ENCODE data around the gene KCNMA1.

The KCNMA1 gene

DNA sequence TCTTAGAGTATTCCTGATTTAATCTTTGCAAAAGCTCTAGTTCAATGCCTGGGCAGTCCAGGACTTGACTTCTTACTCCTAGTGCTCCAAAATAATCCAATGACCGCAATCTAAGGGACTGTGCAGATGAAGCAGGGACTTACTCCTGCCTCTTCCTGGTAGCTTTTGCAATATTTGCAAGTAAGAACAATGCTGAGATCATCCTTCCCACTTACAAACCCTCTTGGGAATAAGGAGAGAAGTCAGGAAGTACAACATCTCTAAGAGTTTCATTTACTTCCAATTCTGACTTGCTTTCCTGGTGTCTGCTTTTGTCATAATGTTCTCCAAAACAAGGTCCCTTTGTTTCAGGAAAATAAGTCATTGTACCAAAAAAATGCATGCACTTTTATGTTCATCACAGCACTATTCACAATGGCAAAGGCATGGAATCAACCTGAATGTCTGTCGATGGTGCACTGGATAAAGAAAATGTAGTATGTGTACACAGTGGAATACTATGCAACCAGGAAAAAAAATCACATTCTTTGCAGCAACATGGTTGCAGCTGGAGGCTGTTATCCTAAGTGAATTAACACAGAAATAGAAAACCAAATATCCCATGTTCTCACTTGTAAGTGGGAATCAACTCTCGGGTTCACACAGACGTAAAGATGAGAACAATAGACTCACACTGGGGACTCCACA, 7.1 kb upstream of the KCNMA1 start:
- Histone ChIP-seq H3K9me3 (ENCODE audit: control insufficient read depth, low read length) (no peaks in the 10 kb centered on the region), H3K36me3 (ENCODE audit: control insufficient read depth, insufficient read depth, low read length) (no peaks in the 10 kb centered on the region), H3K4me1 (ENCODE audit: control insufficient read depth, insufficient read depth, low read length, poor library complexity, severe bottlenecking) (peaks cover 3% of the 10 kb centered on the region), H3K4me3 (ENCODE audit: insufficient read depth, low read depth, low read length, poor library complexity, severe bottlenecking) (no peak overlapping the region), H3K27ac (ENCODE audit: insufficient read depth, low read length, poor library complexity, severe bottlenecking) (no peak overlapping the region), H3K27me3 (replicated peaks; ENCODE audit: control insufficient read depth, insufficient read depth, low read length, poor library complexity, severe bottlenecking) (no peaks in the 10 kb centered on the region)
- DNase-seq, result no peak

DNA sequence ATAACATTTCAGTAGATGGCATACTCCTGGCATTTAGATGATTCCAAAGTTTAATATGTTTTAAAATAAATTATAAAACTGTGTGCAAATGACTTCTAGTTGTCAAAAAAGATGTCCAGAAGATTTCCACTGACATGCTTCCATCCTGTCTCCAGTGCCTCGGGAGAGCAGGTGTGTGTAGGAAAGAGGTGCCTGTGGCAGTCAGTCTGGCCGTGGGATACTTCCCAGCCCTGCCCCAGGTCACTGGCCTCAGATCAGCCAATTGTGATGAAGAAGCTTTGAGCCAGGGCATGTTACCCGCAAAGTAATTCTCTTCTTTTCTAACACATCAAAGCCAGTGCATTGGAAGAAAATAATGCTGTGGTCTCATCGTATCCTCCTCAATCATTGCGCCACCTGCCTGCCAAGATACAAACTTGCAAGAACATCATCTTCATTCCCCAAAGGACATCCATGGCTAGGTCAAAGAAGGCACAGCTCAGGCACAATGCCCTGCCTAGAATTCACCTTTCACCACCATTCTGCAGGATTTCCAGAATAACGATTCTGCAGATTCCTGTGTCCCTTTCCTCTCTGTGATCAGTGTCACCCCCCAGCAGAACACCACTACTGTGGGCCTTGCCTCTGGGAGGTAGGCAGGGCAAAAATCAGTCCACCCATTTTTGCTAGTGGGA, 6.3 kb upstream of the KCNMA1 start:
- Histone ChIP-seq H3K4me3 (ENCODE audit: insufficient read depth, low read depth, low read length, poor library complexity, severe bottlenecking) (no peak overlapping the region), H3K9me3 (ENCODE audit: control insufficient read depth, low read length) (no peaks in the 10 kb centered on the region), H3K27me3 (replicated peaks; ENCODE audit: control insufficient read depth, insufficient read depth, low read length, poor library complexity, severe bottlenecking) (no peaks in the 10 kb centered on the region), H3K36me3 (ENCODE audit: control insufficient read depth, insufficient read depth, low read length) (no peaks in the 10 kb centered on the region), H3K4me1 (ENCODE audit: control insufficient read depth, insufficient read depth, low read length, poor library complexity, severe bottlenecking) (peaks cover 3% of the 10 kb centered on the region), H3K27ac (ENCODE audit: insufficient read depth, low read length, poor library complexity, severe bottlenecking) (no peak overlapping the region)
- no peak for DNase-seq

DNA sequence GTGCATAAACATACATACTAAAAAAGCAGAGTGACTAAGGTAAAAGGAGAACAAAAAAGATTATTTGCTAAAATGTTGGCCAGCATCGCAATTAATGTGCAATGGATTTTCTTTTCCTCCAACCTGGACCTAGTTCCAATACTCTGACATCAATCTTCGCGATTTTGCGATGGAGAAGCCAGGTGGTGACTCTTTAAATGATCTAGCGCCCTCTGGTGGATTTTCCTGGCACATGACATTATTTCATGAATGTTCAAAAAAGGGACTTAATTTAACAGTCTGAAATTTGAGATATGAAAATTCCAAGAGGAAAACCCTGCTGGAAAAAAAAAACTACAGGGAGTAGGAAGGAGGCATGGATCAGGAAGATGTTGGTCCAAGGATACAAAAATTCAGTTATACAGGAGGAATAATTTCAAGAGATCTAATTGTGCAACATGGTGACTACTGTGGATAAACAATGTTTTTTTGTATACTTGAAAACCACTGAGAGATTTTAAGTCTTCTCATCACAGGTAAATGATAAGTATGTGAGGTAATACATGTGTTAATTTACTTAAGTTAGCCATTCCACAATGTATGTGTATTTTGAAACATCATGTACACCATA, 4.3 kb upstream of the KCNMA1 start:
- Histone ChIP-seq H3K27me3 (replicated peaks; ENCODE audit: control insufficient read depth, insufficient read depth, low read length, poor library complexity, severe bottlenecking) (peaks cover 4% of the 10 kb centered on the region), H3K4me3 (ENCODE audit: insufficient read depth, low read depth, low read length, poor library complexity, severe bottlenecking) (no peak overlapping the region), H3K4me1 (ENCODE audit: control insufficient read depth, insufficient read depth, low read length, poor library complexity, severe bottlenecking) (peaks cover 9% of the 10 kb centered on the region), H3K9me3 (ENCODE audit: control insufficient read depth, low read length) (no peaks in the 10 kb centered on the region), H3K36me3 (ENCODE audit: control insufficient read depth, insufficient read depth, low read length) (no peaks in the 10 kb centered on the region), H3K27ac (ENCODE audit: insufficient read depth, low read length, poor library complexity, severe bottlenecking) (no peak overlapping the region)
- DNase-seq, result peak in 2 of 3 donors; percentile 11 to 23

DNA sequence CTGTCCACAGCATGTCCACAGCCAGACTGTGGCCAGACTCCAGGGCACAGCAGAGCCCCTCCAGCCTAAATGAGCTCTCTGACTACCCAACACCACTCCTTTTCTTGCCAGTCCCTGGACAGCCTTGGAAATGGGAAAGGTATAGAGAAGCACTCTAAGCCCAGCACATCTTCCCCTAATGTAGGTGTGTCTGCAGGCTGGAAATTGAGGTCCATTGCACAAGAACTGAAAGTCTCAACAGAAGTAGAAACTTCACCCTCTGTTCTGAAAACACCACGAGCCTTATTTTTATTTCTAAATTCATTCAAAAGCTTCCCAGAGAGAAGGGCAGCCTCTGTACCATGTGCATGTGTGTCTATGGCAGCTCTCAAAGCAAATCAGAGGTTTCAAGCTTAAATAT, 3.7 kb upstream of the KCNMA1 start:
- Histone ChIP-seq H3K27ac (ENCODE audit: insufficient read depth, low read length, poor library complexity, severe bottlenecking) (no peak overlapping the region), H3K27me3 (replicated peaks; ENCODE audit: control insufficient read depth, insufficient read depth, low read length, poor library complexity, severe bottlenecking) (peaks cover 10% of the 10 kb centered on the region), H3K4me3 (ENCODE audit: insufficient read depth, low read depth, low read length, poor library complexity, severe bottlenecking) (no peak overlapping the region), H3K4me1 (ENCODE audit: control insufficient read depth, insufficient read depth, low read length, poor library complexity, severe bottlenecking) (peaks cover 10% of the 10 kb centered on the region), H3K9me3 (ENCODE audit: control insufficient read depth, low read length) (no peaks in the 10 kb centered on the region), H3K36me3 (ENCODE audit: control insufficient read depth, insufficient read depth, low read length) (no peaks in the 10 kb centered on the region)
- no peak for DNase-seq

DNA sequence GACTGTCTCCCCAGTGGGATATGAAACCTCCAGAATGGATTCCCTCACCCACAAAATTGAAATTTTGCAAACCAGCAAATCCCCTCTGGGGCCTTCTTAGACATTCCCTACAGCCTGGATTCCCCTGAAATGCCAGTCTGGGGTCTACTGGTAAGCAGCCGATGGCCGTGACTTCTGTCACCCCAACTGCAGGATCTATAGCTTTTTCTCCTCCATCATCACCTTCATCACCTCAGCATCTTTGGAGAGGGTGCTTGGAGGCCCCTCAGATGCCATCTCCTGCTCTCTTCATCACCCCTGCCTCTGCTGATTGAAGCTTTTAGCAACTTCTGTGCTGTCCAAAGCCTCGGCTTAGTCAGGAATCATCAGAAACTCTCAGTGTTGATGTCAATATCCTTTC, 2.6 kb upstream of the KCNMA1 start:
- Histone ChIP-seq H3K27me3 (replicated peaks; ENCODE audit: control insufficient read depth, insufficient read depth, low read length, poor library complexity, severe bottlenecking) (peaks cover 12% of the 10 kb centered on the region), H3K36me3 (ENCODE audit: control insufficient read depth, insufficient read depth, low read length) (no peaks in the 10 kb centered on the region), H3K4me3 (ENCODE audit: insufficient read depth, low read depth, low read length, poor library complexity, severe bottlenecking) (no peak overlapping the region), H3K4me1 (ENCODE audit: control insufficient read depth, insufficient read depth, low read length, poor library complexity, severe bottlenecking) (peaks cover 10% of the 10 kb centered on the region), H3K27ac (ENCODE audit: insufficient read depth, low read length, poor library complexity, severe bottlenecking) (no peak overlapping the region), H3K9me3 (ENCODE audit: control insufficient read depth, low read length) (no peaks in the 10 kb centered on the region)
- no peak for DNase-seq

DNA sequence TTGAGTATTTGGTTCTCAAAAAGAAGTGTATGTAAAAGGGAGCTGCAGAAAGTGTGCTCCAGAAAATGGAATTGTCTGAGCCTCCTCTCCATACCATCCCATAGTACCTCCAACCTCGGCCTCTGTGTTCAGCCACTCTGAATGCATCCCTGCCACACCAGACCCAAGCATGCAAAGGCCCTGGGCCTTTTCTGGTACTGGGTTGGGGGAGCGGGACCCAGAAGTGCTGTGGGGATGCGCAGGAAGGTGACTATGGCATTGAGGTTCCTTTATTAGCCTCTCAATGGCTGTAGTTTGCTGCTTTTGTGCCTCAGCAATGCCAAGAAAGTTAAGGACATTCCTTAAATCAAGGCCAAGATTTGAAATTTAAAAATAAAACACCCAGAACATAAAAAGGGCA, 2.1 kb upstream of the KCNMA1 start:
- H3K9me3 ChIP-seq (ENCODE audit: control insufficient read depth, low read length), result no peaks in the 10 kb centered on the region
- H3K36me3 ChIP-seq (ENCODE audit: control insufficient read depth, insufficient read depth, low read length), result no peaks in the 10 kb centered on the region
- no peak overlapping the region for H3K27ac ChIP-seq (ENCODE audit: insufficient read depth, low read length, poor library complexity, severe bottlenecking)
- no peak overlapping the region for H3K4me3 ChIP-seq (ENCODE audit: insufficient read depth, low read depth, low read length, poor library complexity, severe bottlenecking)
- H3K4me1 ChIP-seq (ENCODE audit: control insufficient read depth, insufficient read depth, low read length, poor library complexity, severe bottlenecking), result peaks cover 10% of the 10 kb centered on the region
- no peak for DNase-seq
- peaks cover 12% of the 10 kb centered on the region for H3K27me3 ChIP-seq (replicated peaks; ENCODE audit: control insufficient read depth, insufficient read depth, low read length, poor library complexity, severe bottlenecking)

DNA sequence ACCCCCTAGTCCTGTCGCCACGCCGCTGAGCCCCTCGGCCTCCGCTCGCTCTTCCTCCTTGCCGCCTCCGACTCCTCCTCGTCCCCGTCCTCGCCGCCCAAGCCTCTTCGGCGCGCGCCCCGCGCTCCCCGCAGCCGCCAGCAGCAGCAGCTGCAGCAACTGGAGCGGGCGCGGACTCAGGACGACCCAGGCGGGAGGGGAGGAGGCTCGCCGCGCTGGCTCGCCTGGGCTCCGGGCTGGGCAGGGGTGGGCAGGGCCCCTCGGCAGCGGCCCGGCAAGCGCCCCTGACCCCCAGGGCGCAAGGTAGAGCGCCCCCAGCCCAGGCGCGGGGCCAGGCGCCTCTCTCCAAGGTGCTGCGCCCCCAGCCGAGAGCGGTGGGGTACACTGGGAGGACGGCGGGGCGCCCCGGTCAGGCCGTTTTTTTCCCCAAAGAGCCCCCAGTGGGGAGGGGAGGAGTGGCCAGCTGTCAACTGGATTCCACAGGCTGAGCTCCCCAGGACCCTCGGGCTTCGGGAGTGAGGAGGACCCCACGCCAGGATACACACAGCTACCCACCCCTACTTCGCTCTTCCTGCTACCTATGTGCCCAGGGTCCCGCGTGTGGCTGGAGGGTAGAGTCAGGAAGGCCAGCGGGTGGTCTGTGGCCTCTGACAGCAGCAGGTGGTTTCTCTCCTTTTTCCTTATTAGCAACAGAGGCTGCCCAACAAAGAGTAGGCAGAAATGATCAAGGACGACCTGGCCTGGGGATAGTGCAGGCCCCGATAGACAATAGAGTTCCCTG, 903 bp upstream of the KCNMA1 start:
- H3K9me3 ChIP-seq (ENCODE audit: control insufficient read depth, low read length), result no peaks in the 10 kb centered on the region
- H3K4me1 ChIP-seq (ENCODE audit: control insufficient read depth, insufficient read depth, low read length, poor library complexity, severe bottlenecking), result peaks cover 10% of the 10 kb centered on the region
- H3K4me3 ChIP-seq (ENCODE audit: insufficient read depth, low read depth, low read length, poor library complexity, severe bottlenecking), result no peak overlapping the region
- H3K27me3 ChIP-seq (replicated peaks; ENCODE audit: control insufficient read depth, insufficient read depth, low read length, poor library complexity, severe bottlenecking), result peaks cover 12% of the 10 kb centered on the region
- H3K27ac ChIP-seq (ENCODE audit: insufficient read depth, low read length, poor library complexity, severe bottlenecking), result no peak overlapping the region
- no peaks in the 10 kb centered on the region for H3K36me3 ChIP-seq (ENCODE audit: control insufficient read depth, insufficient read depth, low read length)
- no peak for DNase-seq

DNA sequence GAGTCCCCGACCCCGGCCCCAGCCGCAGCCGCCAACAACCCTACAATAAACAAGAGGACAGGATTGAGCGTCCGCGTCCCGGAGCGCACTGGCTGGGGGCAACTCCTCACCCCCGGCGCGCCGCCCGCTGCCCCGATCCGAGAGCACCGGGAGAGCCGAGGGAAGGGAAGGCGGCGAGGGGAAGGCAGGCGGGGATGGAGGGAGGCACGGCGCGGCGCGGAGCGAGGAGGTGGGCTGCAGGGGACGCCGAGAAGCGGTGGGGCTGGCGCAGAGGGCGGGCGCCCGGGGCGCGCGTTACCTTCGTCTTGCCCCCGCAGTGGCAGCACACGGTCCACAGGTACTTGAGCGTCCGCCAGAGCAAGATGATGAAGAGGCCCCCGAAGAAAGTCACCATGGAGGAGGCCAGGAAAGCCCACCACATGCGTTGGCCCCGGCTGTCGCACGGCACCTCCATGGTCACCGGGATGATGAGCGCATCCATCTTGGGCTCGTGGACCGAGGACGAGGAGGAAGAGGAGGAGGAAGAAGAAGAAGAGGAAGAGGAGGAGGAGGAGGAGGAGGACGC, 559 bp downstream of the KCNMA1 start:
- Histone ChIP-seq H3K27me3 (replicated peaks; ENCODE audit: control insufficient read depth, insufficient read depth, low read length, poor library complexity, severe bottlenecking) (peaks cover 12% of the 10 kb centered on the region), H3K4me3 (ENCODE audit: insufficient read depth, low read depth, low read length, poor library complexity, severe bottlenecking) (no peak overlapping the region), H3K9me3 (ENCODE audit: control insufficient read depth, low read length) (no peaks in the 10 kb centered on the region), H3K27ac (ENCODE audit: insufficient read depth, low read length, poor library complexity, severe bottlenecking) (no peak overlapping the region), H3K4me1 (ENCODE audit: control insufficient read depth, insufficient read depth, low read length, poor library complexity, severe bottlenecking) (peaks cover 10% of the 10 kb centered on the region), H3K36me3 (ENCODE audit: control insufficient read depth, insufficient read depth, low read length) (no peaks in the 10 kb centered on the region)
- no peak for DNase-seq

DNA sequence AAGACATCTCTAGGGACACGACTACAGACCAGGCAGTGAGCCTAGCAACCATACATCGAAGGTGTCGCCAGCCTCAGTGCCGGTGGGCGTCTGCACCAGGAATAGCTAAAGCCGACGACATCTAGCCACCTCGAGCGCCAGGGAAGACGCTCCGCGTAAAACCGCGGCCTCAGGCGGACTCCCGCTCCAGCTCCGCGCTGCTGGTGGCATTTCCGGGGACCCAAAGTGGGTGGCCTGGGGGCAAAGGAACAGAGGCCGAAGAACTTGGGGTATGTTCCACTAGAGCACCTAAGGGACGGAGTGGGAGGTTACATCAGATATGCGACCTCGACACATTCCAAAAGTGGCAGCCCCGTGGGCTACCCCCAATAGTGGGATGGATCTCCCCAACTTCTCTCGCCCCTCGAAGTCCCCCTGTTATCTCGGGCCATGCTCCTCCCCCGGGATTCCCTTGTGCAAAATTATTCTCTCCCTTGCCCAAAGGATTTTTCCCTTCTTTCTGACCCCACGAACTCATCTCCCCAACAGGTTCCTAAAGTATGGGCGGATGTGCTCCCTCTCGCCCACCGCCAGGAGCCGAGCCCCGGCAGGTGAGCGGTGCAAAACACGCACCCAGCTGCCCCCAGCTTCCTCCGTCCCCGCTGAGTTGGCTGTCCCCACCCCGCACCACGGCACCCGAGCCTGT, 1.2 kb downstream of the KCNMA1 start:
- H3K36me3 ChIP-seq (ENCODE audit: control insufficient read depth, insufficient read depth, low read length), result no peaks in the 10 kb centered on the region
- H3K4me1 ChIP-seq (ENCODE audit: control insufficient read depth, insufficient read depth, low read length, poor library complexity, severe bottlenecking), result peaks cover 7% of the 10 kb centered on the region
- H3K9me3 ChIP-seq (ENCODE audit: control insufficient read depth, low read length), result no peaks in the 10 kb centered on the region
- H3K4me3 ChIP-seq (ENCODE audit: insufficient read depth, low read depth, low read length, poor library complexity, severe bottlenecking), result no peak overlapping the region
- DNase-seq, result no peak
- peaks cover 12% of the 10 kb centered on the region for H3K27me3 ChIP-seq (replicated peaks; ENCODE audit: control insufficient read depth, insufficient read depth, low read length, poor library complexity, severe bottlenecking)
- no peak overlapping the region for H3K27ac ChIP-seq (ENCODE audit: insufficient read depth, low read length, poor library complexity, severe bottlenecking)

Measured in effector memory CD4-positive, alpha-beta T cell (primary cell).